ENCODE data around the gene TYK2. TPM values are rescaled to one million over a fixed set of nuclear protein-coding genes. Genes with fewer than 3 reads are reported as not detected.

TYK2 gene
- total RNA-seq, 4 donors from 2014 or later: 138 to 531 (median 246) TPM

- Histone ChIP-seq H3K4me1 (no peaks in the 10 kb centered on the region), H3K27me3 (no peaks in the 10 kb centered on the region), H3K36me3 (peaks cover 0 to 98% (median 0%) of the 10 kb centered on the region in 3 donors), H3K9me3 (no peaks in the 10 kb centered on the region), H3K27ac (no peak overlapping the region), H3K4me3 (no peak overlapping the region)
- DNase-seq: no peak
- no peak for TF ChIP-seq POLR2A (IDR thresholded peaks at IDR 0.05)
- TF ChIP-seq, protein P1, sequence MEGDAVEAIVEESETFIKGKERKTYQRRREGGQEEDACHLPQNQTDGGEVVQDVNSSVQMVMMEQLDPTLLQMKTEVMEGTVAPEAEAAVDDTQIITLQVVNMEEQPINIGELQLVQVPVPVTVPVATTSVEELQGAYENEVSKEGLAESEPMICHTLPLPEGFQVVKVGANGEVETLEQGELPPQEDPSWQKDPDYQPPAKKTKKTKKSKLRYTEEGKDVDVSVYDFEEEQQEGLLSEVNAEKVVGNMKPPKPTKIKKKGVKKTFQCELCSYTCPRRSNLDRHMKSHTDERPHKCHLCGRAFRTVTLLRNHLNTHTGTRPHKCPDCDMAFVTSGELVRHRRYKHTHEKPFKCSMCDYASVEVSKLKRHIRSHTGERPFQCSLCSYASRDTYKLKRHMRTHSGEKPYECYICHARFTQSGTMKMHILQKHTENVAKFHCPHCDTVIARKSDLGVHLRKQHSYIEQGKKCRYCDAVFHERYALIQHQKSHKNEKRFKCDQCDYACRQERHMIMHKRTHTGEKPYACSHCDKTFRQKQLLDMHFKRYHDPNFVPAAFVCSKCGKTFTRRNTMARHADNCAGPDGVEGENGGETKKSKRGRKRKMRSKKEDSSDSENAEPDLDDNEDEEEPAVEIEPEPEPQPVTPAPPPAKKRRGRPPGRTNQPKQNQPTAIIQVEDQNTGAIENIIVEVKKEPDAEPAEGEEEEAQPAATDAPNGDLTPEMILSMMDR (IDR thresholded peaks at IDR 0.05): no peak
Observed at GRCh38 chr19:10365518-10365917, 14.9 kb downstream of the TYK2 start.

DNA sequence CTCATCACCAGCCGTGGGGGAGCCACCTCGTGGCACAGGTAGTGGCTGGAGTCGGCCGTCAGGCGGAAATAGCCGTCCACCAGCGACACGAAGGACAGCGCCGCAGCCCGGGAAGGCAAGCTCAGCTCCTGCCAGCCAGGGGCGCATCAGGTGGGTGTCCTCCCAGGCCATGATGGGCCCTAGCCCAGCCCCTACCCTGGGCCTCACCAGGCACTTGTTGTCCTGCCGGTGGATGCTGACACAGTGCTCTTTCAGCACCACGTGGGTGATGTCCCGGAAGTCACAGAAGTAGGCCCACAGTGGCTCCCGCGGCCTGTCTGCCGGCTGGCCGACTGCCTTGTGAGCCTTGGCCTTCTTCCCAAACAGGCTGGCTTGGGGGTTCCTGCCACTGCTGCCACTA lies 15.7 kb downstream of the TYK2 start:
- H3K27me3 ChIP-seq: no peaks in the 10 kb centered on the region
- DNase-seq: no peak
- no peaks in the 10 kb centered on the region for H3K9me3 ChIP-seq
- TF ChIP-seq POLR2A (IDR thresholded peaks at IDR 0.05): no peak
- TF ChIP-seq, protein P1 (IDR thresholded peaks at IDR 0.05): no peak
- no peak overlapping the region for H3K4me3 ChIP-seq
- H3K36me3 ChIP-seq: peaks cover 0 to 98% (median 0%) of the 10 kb centered on the region in 3 donors
- H3K27ac ChIP-seq: no peak overlapping the region
- no peaks in the 10 kb centered on the region for H3K4me1 ChIP-seq

- TF ChIP-seq, protein P1 (IDR thresholded peaks at IDR 0.05): no peak
- TF ChIP-seq POLR2A (IDR thresholded peaks at IDR 0.05): no peak
Observed at GRCh38 chr19:10363789-10364281, 16.5 kb downstream of the TYK2 start.

DNA sequence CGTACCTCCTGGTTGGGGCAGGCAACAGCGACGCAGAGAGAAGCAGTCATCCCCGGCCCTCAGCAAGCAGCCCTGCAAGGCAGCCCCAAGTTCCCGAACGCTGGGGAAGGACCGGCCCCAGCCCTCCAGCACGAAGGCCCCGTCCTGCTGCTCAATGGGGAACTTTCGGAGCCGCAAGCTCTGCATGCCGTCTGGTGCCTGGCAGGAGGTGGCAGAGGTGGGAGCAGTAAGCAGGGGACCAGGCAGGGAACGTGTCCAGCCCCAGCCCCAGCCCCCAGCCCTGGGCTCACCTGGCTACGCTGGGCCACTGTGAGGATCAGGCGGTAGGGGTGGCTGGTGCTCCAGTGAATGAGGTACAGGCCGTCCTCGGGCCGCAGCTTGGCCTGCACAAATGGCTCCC lies 18.1 kb downstream of the TYK2 start:
- Histone ChIP-seq H3K4me1 (no peaks in the 10 kb centered on the region), H3K4me3 (no peak overlapping the region), H3K36me3 (peaks cover 0 to 95% (median 0%) of the 10 kb centered on the region in 3 donors), H3K27ac (no peak overlapping the region), H3K9me3 (no peaks in the 10 kb centered on the region), H3K27me3 (no peaks in the 10 kb centered on the region)
- no peak for TF ChIP-seq POLR2A (IDR thresholded peaks at IDR 0.05)
- TF ChIP-seq, protein P1 (IDR thresholded peaks at IDR 0.05): no peak
- DNase-seq: no peak

More at GRCh38 chr19:10363789-10364281, 16.5 kb downstream of the TYK2 start:
- no peak for DNase-seq
- Histone ChIP-seq H3K4me1 (no peaks in the 10 kb centered on the region), H3K4me3 (no peak overlapping the region), H3K27ac (no peak overlapping the region), H3K9me3 (no peaks in the 10 kb centered on the region), H3K36me3 (peaks cover 0 to 98% (median 0%) of the 10 kb centered on the region in 3 donors), H3K27me3 (no peaks in the 10 kb centered on the region)

GRCh38 chr19:10361569-10362011 lies 18.8 kb downstream of the TYK2 start:
- no peak for TF ChIP-seq POLR2A (IDR thresholded peaks at IDR 0.05)
- TF ChIP-seq, protein P1 (IDR thresholded peaks at IDR 0.05): no peak
- no peak overlapping the region for H3K4me3 ChIP-seq
- H3K9me3 ChIP-seq: no peaks in the 10 kb centered on the region
- no peak overlapping the region for H3K27ac ChIP-seq
- no peaks in the 10 kb centered on the region for H3K4me1 ChIP-seq
- DNase-seq: no peak
- H3K36me3 ChIP-seq: peaks cover 0 to 93% (median 0%) of the 10 kb centered on the region in 3 donors
- no peaks in the 10 kb centered on the region for H3K27me3 ChIP-seq

- no peak for TF ChIP-seq POLR2A (IDR thresholded peaks at IDR 0.05)
- TF ChIP-seq, protein P1 (IDR thresholded peaks at IDR 0.05): no peak
- DNase-seq: no peak
- Histone ChIP-seq H3K4me3 (no peak overlapping the region), H3K36me3 (peaks cover 0 to 93% (median 0%) of the 10 kb centered on the region in 3 donors), H3K27me3 (no peaks in the 10 kb centered on the region), H3K27ac (no peak overlapping the region), H3K4me1 (no peaks in the 10 kb centered on the region), H3K9me3 (no peaks in the 10 kb centered on the region)
Observed at GRCh38 chr19:10356431-10356830, 23.9 kb downstream of the TYK2 start.
